Measurements from ENCODE around the gene GARS1.

GARS1 gene

GRCh38 chr7:30656006-30656957 is 61.6 kb downstream of the GARS1 start:
- no peak overlapping the region for H3K9ac ChIP-seq
- H3K4me1 ChIP-seq, result no peaks in the 10 kb centered on the region
- H3K79me2 ChIP-seq, result peaks cover 3% of the 10 kb centered on the region
- no peak overlapping the region for H3K4me3 ChIP-seq (ENCODE audit: low read depth, low read length)
- H2AFZ ChIP-seq, result no peak overlapping the region
- H3K27me3 ChIP-seq (ENCODE audit: control insufficient read depth, insufficient read depth, low read length), result no peaks in the 10 kb centered on the region
- no peak overlapping the region for H3K4me2 ChIP-seq (ENCODE audit: low read length)
- no peaks in the 10 kb centered on the region for H3K9me3 ChIP-seq (ENCODE audit: control insufficient read depth, low read length)
- no peak overlapping the region for H3K27ac ChIP-seq
- no peaks in the 10 kb centered on the region for H3K36me3 ChIP-seq (ENCODE audit: control insufficient read depth, insufficient read depth, low read length)
- no peak for TF ChIP-seq CTCF (IDR thresholded peaks at IDR 0.05)

DNA sequence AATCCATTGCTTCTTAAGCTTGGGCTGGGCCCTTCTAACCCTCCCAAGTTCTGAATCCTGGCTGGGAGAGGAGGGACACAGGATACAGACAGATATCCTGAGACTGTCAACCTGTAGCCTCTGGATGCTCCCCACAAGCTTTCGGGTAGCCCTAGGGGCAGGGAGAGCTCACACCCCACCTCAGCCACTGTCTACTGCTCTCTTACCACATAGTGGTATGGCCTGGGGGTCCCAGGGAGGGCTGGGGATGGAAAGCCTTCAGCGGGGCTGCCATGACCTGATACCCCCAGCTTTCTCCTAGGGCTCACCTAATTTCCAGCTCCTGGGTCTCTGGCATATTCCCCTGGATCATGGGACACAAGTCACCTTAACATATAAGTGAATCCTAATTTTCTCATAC is 62.5 kb downstream of the GARS1 start:
- no peak overlapping the region for H2AFZ ChIP-seq
- no peak overlapping the region for H3K27ac ChIP-seq
- H3K9ac ChIP-seq, result no peak overlapping the region
- H3K4me3 ChIP-seq (ENCODE audit: low read depth, low read length), result no peak overlapping the region
- H3K27me3 ChIP-seq (ENCODE audit: control insufficient read depth, insufficient read depth, low read length), result no peaks in the 10 kb centered on the region
- no peaks in the 10 kb centered on the region for H3K36me3 ChIP-seq (ENCODE audit: control insufficient read depth, insufficient read depth, low read length)
- H3K4me1 ChIP-seq, result no peaks in the 10 kb centered on the region
- H3K9me3 ChIP-seq (ENCODE audit: control insufficient read depth, low read length), result no peaks in the 10 kb centered on the region
- H3K79me2 ChIP-seq, result peaks cover 2% of the 10 kb centered on the region
- no peak overlapping the region for H3K4me2 ChIP-seq (ENCODE audit: low read length)
- no peak for TF ChIP-seq CTCF (IDR thresholded peaks at IDR 0.05)

DNA sequence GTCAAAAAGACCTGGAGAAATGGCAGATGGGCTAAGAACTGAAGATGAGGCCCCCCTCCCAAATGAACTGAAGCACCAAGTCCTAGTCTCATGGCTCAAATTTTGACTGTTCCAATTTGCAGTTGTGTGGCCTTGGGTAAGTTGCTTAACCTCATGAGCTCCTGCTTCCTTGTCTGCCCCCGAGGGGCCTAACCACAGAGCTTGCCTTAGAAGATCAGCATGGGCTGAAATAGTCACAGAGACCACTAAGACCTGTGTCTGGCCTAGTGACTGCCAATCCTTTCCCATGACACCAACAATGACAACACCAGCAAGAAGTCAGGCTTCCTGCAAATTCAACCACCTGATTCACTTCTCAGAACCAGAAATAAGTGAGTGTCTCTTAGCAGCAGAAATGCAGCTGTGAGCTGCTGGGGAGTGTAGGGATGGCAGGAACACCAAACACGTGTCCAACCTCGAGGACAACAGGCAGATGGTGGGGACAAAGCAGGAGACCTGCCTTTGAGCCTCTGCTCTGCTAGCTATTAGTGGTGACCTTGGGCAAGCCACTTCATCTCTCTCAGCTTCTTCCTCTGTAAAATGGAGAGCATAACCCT is 63.9 kb downstream of the GARS1 start:
- no peaks in the 10 kb centered on the region for H3K36me3 ChIP-seq (ENCODE audit: control insufficient read depth, insufficient read depth, low read length)
- H3K4me1 ChIP-seq, result no peaks in the 10 kb centered on the region
- H3K9ac ChIP-seq, result no peak overlapping the region
- no peak overlapping the region for H3K4me2 ChIP-seq (ENCODE audit: low read length)
- H3K4me3 ChIP-seq (ENCODE audit: low read depth, low read length), result no peak overlapping the region
- H3K27me3 ChIP-seq (ENCODE audit: control insufficient read depth, insufficient read depth, low read length), result no peaks in the 10 kb centered on the region
- no peak overlapping the region for H2AFZ ChIP-seq
- no peaks in the 10 kb centered on the region for H3K79me2 ChIP-seq
- H3K9me3 ChIP-seq (ENCODE audit: control insufficient read depth, low read length), result no peaks in the 10 kb centered on the region
- TF ChIP-seq CTCF (IDR thresholded peaks at IDR 0.05), result no peak
- H3K27ac ChIP-seq, result no peak overlapping the region

GRCh38 chr7:30659312-30659711 is 64.6 kb downstream of the GARS1 start:
- no peak overlapping the region for H3K9ac ChIP-seq
- no peak for TF ChIP-seq CTCF (IDR thresholded peaks at IDR 0.05)
- no peak overlapping the region for H3K27ac ChIP-seq
- H3K4me1 ChIP-seq, result no peaks in the 10 kb centered on the region
- H3K27me3 ChIP-seq (ENCODE audit: control insufficient read depth, insufficient read depth, low read length), result no peaks in the 10 kb centered on the region
- H3K36me3 ChIP-seq (ENCODE audit: control insufficient read depth, insufficient read depth, low read length), result no peaks in the 10 kb centered on the region
- H2AFZ ChIP-seq, result no peak overlapping the region
- no peak overlapping the region for H3K4me3 ChIP-seq (ENCODE audit: low read depth, low read length)
- H3K9me3 ChIP-seq (ENCODE audit: control insufficient read depth, low read length), result no peaks in the 10 kb centered on the region
- H3K79me2 ChIP-seq, result no peaks in the 10 kb centered on the region
- no peak overlapping the region for H3K4me2 ChIP-seq (ENCODE audit: low read length)
